HG03095 (cell line): ENCODE results near the gene ASPG.

Experiments
- ATAC-seq: cut with Tn5 transposase; IDR thresholded peaks from one replicate; pipeline ENCODE4 v1.9.1; 2021; ENCODE audit warnings: moderate library complexity; ENCODE audit not compliant: unreplicated experiment

ASPG gene

DNA sequence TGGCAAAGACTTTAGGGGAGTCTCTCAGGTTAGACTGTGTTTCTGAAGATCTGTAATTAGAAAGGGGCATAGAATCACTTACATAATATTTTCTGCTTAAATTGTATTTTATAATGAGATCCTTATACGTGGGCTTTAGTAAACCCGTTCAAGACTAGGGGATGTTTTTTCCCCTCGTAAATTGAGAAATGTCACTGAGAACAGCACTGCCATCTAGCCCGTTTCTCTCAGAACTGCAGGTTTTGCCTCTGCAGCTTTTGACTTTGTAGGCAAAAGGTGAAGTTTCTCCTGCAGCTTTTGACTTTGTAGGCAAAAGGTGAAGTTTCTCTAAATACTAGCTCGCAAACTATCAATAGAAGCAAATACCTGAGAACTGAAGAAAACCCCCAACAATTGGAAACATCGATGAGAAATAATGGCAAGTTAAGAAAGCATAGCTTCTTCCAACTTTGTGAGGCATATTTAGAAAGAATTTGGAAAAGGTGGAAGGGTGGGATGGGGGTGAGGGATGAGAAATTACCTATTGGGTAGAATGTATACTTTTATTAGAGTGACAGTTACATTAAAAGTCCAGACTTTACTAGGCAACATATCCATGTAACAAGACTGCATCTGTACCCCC lies 9.9 kb upstream of the ASPG start:
- no peak for ATAC-seq

DNA sequence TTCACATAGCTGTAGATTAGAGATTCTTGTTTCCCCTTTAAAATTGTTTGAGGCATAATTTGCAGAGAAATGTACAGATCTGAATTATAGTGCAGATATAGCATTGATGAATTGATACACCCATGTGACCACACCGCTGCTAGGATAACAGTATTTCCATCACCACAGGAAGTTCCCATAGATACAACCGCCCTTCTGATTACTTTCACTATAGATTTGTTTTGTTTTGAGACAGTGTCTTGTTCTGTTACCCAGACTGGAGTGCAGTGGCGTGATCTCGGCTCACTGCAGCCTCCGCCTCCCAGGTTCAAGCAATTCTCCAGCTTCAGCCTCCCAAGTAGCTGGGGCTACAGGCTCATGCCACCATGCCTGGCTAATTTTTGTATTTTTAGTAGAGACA lies 8.8 kb upstream of the ASPG start:
- no peak for ATAC-seq

DNA sequence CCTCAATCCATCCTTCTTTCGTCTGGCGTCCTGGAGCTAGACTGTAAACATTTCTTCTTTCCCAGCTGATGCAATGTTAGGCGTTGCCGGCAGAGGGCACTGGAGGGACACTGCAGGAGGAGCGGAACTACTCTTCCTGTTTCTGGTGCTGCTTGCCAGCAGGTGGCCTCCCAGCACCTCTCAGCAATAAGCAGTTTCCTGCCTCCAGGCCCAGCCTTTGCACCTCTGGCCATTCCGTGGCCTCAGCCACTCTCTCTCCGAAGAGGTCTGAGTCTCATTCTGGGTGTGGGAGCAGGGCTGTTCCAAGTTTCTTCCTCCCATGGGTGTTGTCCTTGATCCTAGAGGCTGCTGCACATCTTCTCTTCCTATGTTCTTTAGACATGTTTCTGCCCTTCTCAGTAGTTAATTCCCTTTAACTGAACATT lies 7.5 kb upstream of the ASPG start:
- ATAC-seq, result peak; percentile 89

DNA sequence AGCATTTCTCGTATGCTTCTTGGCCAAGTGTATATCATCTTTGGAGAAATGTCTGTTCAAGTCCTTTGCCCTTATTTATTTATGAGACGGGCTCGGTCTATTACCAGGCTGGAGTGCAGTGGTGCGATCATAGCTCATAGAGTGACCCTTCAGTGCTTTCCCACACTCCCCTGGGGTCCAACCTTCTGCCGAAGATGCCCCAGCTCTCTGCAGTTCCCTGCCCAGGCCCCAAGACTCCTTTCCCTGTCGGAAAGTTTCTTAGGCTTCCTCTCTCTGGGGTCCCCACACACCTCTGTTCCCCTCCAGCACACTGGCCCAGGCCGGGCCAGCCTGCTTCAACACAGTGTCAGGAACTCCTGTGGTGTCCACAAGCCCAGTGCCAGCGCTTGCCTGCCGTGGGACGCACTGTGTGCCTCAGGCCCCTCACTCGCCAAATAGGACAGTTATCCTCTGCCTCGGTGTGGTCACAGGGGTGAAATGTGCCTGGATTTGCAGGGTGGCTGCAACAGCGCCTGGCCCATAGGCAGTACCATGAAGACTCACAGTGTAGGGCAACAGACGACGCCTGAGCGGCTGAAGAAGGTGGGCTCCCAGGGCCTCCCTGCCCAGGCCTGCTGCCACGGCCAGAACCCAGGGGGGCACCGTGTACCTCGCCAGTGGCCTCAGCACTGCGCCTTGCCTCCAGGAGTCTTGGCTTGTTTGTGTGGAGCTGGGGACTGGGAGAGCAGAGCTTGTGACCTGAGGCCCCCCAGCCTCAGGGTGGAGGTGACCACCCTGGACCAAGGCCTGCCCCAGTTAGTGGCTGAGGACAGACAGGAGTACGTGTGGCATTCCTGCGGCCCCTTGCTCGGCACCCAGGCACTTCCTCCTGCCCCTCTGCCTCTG lies 4.9 kb upstream of the ASPG start:
- ATAC-seq, result no peak

DNA sequence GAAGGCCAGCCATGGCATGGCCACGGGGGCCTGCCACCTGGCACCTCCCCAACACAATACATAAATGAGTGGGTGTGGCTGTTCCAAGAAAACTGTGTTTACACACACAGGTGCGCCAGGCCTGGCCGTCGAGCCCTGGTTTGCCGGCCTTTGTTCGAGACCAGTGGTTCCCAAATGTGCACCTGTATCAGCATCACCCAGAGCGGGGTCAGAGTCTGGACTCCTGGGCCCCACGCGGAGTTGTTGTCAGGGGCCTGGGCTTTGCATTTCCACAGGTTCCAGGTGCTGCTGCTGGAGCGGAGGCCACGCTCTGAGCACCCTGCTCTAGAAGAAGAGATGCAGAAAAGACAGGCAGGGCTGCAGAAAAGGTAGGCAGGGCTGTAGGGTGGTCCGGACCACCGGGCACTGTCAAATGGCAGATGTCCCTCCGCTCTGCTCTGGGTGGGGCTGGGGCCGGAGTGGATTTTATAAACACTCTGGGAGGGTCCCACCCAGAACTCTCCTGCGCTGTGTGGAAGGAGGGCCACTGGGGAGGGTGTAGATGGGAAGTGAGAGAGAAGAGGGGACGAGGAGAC lies 4.2 kb upstream of the ASPG start:
- ATAC-seq, result no peak

DNA sequence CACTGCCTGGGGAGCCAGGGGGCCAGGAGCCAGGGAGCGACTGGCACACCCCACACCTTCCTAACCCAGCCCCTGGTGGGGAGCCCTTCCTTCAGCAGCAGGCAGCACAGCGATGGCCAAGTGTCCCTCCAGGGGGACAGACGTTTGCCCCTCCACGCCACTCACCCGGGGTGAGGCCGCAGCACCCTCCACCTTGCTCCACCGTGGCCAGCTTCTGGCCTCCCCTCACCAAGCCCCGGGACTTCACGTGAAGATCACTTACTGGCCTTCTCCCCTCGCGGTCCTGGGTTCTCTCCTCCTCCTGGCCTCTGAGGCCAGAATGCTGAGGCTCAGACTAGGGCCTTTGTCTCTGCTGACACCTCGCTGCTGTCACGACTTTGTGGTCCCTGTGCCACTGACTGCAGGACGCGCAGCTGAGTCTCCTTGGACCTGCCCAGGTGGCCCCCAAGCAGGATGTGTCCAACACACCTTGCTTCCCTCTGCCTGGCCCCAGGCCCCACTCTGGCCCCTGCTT lies 3.5 kb upstream of the ASPG start:
- ATAC-seq, result no peak

DNA sequence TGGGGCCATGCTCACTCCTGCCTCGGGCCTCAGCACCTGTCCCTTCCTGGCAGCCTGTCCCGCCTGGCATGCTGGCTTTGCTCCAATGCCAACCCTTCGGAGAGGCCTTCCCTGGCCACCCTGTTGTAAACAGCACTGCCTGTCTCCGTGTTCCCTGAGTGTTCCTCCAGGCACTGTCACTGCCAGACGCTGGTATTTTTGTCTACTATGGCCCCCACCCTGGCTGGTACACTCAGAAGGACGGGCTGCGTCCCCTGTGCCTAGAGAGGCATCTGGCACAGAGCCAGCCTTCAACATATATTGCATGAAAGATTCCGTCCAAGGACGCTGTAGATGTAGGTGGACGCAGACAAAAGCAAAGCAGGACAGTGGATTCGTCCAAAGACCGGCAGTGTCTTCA lies 2.7 kb upstream of the ASPG start:
- ATAC-seq, result no peak

DNA sequence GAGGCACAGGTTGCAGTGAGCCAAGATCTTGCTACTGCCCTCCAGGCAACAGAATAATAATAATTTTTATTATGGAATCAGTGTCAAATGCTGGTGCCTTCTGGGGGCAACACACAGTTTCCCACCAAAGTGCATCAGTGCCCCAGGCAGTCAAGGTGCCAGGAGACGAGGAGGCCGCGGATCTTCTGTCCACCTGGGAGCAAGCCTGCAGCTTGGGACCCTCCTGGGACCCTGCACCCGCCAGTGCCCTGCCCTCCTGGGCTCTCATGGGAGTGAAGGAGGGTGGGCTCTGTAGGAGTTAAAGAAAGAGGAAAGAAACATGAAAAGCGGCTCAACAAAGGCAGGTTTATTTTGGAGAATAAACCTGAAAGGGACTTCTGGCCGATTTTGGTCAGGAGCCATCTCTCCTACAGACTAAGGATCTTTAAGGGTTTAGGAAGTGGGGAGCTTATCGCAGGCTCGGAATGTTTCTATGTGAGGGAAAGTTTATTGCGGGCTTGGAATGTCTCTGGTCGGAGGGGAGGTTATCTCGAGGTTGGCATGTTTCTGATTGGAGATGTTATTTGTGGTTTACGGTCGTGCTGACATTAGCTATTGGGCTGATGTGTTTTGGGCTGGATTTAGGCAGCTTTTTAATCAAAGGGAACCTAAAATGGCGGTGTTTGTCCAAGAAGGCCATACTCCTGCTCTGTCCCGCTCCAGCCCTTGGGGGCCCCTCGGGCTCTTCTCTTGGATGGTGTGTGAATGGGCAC lies 1.1 kb upstream of the ASPG start:
- ATAC-seq, result no peak

DNA sequence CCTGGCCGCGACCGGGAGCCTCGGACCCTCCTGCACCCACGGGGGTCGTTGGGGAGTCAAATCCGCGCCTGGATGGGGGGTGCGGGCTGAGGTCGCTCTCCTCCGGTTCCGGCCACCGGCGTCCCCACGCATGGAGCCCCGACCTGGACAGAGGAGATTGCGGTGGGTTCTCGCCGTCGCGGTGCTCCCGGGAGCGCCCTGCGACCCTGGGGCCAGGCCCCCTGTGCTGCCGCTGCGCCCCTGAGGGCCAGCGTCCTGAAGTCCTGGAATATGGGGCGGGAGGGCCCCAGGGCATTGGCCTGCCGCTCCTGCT lies 345 bp downstream of the ASPG start:
- ATAC-seq, result no peak

DNA sequence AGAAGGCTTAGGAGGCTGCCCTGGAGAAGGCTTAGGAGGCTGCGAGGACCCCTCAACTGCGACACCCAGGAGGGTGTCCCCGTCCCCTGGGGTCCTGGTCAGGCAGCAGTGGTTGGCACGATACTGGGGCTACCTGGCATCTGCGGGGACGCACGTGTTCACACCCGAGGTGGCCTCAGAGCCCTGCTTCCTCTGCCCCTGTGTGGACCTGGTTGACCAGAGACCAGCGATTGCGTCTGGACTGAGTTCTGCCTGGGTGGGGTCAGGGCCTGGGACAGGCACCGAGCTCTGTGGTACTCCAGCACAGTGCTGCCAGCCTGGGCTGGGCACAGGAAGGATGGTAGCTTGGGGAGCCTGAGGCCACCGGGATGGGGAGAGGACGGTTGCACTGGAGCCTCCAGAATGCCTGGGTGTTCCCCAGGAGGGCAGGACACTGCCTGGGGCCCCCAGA lies 735 bp downstream of the ASPG start:
- ATAC-seq, result no peak

DNA sequence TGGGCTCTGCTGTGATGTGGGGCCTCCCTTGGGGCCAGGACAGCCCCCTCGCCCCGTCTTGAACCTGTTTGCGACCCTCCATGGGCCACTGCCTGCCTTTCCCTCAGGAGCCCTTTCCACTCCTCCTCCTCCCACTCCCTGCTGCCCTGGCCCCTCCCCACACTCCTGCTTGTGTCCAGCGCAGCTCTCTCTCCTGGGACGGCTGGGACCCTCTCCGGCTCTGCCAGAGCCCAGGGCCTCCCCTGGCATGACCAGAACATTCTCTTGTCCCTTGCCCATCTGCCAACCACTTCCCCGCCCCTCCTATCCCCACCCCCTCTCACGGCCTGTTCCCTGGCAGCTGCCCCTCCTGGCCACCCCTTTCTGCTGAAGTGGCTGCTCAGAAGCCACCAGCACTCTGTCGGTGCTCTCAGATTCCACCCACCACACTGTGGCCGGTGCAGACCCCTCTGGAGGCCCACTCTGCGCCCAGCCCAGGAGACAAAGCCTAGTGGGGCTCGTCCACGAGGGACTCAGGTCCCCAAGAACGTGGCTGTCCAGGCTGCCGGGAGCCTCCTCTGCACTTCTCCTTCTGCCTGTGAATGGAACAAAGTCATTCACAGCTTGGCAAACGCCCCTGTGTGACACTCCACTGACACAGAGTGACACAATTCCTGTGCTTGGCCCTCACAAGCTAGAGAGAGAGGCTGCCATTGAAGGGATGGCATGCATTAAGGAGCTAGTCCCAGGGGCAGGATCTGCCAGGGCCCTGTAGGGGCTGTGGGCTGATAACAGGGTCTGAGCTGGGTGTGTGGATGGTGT lies 1.4 kb downstream of the ASPG start:
- ATAC-seq, result no peak

DNA sequence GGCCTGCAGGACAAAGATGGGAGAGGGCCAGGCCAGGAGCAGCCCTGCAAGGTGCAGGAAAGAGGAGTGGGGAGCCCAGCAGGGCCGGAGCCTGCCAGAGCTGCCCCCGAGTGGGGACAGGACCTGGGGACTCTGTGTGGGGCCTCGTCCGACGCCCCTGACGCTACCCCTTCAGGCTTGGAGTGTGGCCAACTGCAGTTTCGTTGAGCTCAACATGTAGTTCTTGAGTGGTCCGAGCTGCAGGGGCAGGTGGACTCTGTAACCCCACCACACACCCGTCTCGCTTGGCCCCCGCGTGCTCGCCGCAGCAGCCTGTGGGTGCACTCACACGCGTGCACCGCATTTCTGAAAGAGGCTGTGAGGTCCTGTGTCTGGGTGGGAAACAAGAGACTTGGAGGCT lies 2.0 kb downstream of the ASPG start:
- no peak for ATAC-seq

DNA sequence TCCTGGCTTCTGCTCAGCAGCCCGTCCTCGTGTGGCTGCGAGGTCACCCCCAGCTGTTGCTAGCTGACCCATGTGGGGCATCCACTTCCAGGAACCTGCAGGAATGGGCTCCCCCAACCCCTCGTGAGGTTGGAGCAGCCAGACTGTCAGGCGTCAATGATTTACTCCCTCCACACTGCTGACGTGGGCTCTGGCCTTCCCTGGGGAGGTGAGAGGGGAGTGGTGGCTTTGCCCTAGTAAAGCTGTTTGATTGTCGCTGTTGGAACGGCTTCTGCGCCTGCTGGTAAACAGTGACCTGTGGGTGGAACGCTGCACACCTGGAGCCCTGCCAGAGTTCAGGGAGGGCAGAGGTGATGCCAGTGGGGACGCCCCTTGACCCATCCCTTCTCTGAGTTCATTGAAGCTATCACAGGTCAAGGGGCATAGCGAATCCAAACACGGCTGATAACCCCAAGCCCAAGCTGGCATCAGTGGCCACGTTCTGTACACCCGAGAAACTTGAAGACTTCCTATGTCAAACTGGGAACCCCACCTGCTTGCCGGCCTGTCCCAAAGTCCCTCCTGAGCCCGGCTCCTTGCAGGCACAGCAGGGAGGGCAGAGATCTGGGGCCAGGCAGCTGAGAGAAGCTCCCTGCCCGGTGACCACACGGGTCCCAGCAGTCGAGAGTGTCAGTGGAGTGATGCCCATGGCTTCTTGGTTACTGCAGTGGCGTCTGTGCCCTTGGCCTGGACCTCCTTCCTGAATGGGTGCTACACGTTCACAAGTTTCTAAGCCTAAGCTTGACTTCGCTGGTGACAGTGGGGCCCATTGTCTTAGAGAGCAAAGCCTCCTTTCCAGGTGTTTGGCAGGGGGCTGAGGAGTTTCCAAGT lies 2.7 kb downstream of the ASPG start:
- ATAC-seq, result no peak

DNA sequence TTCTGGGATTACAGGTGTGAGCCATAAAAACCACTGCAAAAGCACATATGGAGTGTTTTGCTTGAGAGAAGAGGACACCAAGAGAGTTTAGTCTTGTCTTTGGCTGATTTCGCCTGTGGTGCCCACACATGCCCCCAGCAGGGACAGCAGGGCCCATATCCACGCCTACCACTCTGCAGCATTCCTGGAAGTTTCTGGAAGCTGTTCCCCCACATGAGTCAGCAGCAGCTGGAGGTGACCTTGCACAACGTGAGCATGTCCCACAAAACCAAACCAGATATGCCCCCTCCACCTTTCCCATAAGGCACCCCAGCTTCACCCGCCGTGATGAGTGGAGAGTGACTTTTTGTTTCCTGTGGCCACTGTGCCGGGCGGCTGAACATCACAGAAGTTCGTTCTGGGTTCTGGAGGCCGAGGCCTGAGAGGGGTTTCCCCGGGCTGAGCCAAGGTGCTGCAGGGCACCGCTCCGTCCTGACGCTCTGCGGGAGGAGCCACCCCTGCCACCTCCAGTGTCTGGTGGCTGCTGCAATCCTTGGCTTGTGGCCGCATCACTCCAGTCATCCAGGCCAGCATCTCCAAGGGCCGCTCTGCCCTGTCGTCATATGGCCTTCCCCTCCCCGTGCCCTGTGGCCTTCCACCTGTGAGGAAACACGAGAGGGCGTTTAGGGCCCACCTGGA lies 4.7 kb downstream of the ASPG start:
- ATAC-seq, result no peak

DNA sequence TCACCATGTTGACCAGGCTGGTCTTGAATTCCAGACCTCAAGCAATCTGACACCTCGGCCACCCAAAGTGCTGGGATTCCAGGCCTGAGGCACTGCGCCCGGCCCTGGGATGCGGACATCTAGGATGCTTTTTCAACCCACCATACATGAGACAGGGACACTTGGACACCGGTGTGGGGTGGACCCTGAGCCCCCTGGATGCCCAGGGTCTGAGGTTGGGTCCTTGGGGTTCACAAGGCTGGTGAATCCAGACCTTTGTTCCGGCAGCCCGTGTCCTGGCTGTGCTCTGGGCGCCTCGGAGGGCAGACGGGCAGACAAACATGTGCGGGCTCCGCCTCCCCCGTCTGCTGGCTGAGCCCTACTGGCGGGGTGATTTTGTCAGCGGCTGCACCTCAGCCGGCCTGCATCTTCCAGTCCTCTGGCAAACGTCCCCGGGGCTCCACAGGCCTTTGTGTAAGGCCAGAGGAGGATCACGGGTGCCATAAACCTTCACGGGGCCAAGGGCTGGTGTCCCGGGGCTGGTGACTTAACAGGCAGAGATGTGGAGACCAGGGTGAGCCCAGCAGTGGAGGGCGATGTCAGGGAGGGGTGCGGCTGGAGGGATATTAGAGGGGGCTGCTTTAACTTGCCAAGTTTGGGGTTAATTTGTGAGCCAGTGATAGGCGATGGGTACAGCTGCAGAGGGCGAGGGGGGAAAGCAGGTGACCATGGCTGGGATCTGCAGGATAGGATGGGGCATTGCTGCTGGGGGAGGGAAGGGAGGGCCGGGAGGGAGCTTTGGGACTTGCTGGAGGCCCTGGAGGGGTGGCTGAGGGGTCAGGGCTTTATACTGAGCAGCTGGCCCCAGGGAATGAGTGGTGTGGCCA lies 5.8 kb downstream of the ASPG start:
- ATAC-seq, result no peak

DNA sequence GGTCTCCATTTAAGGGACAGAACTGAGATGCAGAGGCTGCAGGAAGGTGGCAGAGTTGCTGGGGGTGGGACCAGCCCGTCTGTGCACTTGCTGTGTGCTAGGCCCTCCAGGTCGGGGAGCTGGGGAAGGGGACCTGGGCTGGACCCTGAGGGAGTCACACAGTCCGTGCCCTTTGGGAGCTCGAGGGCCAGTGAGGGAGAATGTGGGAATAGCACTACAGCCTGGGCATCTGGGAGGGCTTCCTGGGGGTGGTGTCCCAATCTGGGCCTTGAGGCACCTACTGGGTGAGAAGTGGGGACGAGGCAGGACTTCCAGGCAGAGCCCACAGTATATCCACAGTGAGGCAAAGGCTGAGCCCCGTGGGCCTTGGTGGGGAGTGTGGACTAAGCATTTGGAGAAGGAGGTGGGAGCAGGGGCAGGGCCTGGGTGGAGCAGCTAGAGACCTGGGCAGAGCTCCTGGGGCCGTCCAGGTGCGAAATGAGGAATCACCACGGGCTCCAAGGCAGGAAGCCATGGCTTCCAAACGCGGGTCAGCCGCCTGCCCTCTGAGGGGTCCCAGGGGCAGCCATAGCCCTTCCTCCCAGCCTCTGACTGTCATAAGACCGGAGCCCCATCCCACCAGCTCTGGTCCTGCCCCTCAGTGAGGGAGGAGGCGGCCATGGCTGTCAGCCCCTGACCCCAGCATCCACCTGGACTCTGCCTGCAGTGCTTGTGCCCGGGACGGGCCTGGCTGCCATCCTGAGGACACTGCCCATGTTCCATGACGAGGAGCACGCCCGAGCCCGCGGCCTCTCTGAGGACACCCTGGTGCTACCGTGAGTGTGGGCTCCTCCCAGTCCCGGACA lies 6.6 kb downstream of the ASPG start:
- ATAC-seq, result no peak

DNA sequence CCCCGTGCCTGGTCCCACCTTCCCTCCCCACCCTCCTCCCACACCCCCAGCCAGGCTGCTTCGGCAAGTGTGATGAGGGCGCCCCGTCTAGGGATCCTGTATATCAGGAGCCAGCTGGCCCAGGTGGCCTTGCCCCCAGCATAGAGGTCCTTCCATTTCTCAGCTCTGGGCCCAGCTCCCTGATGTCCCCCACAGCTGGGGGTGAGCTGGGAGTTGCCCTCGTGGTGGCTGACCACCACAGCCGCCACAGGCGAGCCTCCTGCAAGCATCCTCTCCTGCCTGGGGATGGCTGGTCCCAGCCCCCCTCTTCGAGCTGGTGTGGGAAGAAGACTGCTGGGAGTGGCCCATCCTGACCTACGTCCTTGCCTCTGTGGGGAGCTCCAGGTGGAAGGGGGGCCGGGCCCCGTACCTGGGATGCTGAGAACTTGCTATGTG lies 7.4 kb downstream of the ASPG start:
- no peak for ATAC-seq
